ENCODE measurements around the gene RAD21L1. TPM values are rescaled to one million over a fixed set of nuclear protein-coding genes. Genes with fewer than 3 reads are reported as not detected.

Gene RAD21L1
- total and polyA plus RNA-seq, 2 of the 8 experiments (the other 6 are each of a cell fraction or from before 2014, with no cell fraction given): 0.06 to 0.26 TPM

GRCh38 chr20:1199212-1199873, 26.5 kb upstream of the RAD21L1 start (continued):
- TF ChIP-seq KDM1A (IDR thresholded peaks at IDR 0.05; ENCODE audit: borderline replicate concordance, low read length) (no peak), BACH1 (IDR thresholded peaks at IDR 0.05; ENCODE audit: low read length) (no peak), MAFK (IDR thresholded peaks at IDR 0.05; ENCODE audit: low read depth, low read length) (no peak)

Measured in H1 (cell line).